HEK293 (cell line): ENCODE results near the gene KREMEN1.

ENCODE experiments used
- CTCF ChIP-seq: fragments of 450-650 bp; formaldehyde crosslinking; IDR thresholded peaks from 2 replicates; pipeline ENCODE4 v1.5.1; 2016; ENCODE audit warnings: missing biosample characterization, missing genetic modification characterization
- REST ChIP-seq: fragments of 450-650 bp; formaldehyde crosslinking; IDR thresholded peaks from 2 replicates; pipeline ENCODE4 v1.5.1; 2016; ENCODE audit warnings: missing biosample characterization, missing genetic modification characterization
- YY1 ChIP-seq: fragments of 450-650 bp; formaldehyde crosslinking; IDR thresholded peaks from 2 replicates; pipeline ENCODE4 v1.5.1; 2018; ENCODE audit warnings: missing biosample characterization, missing genetic modification characterization
- ZBTB8A ChIP-seq: fragments of 450-650 bp; formaldehyde crosslinking; IDR thresholded peaks from 2 replicates; pipeline ENCODE4 v1.5.1; 2016; ENCODE audit warnings: missing biosample characterization, missing genetic modification characterization
- ZNF148 ChIP-seq: fragments of 450-650 bp; formaldehyde crosslinking; IDR thresholded peaks from 2 replicates; pipeline ENCODE4 v1.5.0; 2017; ENCODE audit warnings: missing biosample characterization, missing genetic modification characterization, borderline replicate concordance
- ZNF223 ChIP-seq: fragments of 450-650 bp; formaldehyde crosslinking; IDR thresholded peaks from 2 replicates; pipeline ENCODE4 v1.5.1; 2016; ENCODE audit warnings: missing biosample characterization, missing genetic modification characterization
- ZNF26 ChIP-seq: fragments of 450-650 bp; formaldehyde crosslinking; IDR thresholded peaks from 2 replicates; pipeline ENCODE4 v1.5.1; 2016; ENCODE audit warnings: missing biosample characterization, missing genetic modification characterization
- ZNF311 ChIP-seq: fragments of 450-650 bp; formaldehyde crosslinking; IDR thresholded peaks from 2 replicates; pipeline ENCODE4 v1.5.1; 2017; ENCODE audit warnings: missing biosample characterization, missing genetic modification characterization, borderline replicate concordance
- ZNF785 ChIP-seq: fragments of 450-650 bp; formaldehyde crosslinking; IDR thresholded peaks from 2 replicates; pipeline ENCODE4 v1.5.1; 2016; ENCODE audit warnings: missing biosample characterization, missing genetic modification characterization

- TF ChIP-seq REST (tag by site-specific recombination) = no peak
- no peak for TF ChIP-seq CTCF (tag by site-specific recombination)
- no peak for TF ChIP-seq ZNF26 (tag by site-specific recombination)
- no peak for TF ChIP-seq YY1 (tag by site-specific recombination)
- TF ChIP-seq ZNF223 (tag by site-specific recombination) = no peak
- no peak for TF ChIP-seq ZNF148 (tag by site-specific recombination)
- no peak for TF ChIP-seq ZBTB8A
- no peak for TF ChIP-seq ZNF311 (tag by site-specific recombination)
- no peak for TF ChIP-seq ZNF785 (tag by site-specific recombination)
Observed at GRCh38 chr22:29183971-29184848, 111.4 kb downstream of the KREMEN1 start.
